GM23338 (cell line): ENCODE measurements around the gene MYLK3. TPM values are rescaled to one million over a fixed set of nuclear protein-coding genes. Genes with fewer than 3 reads are reported as not detected.

Experiments
- ATAC-seq: fragments of 200-7000 bp; cut with Tn5 transposase; 3 replicates; pipeline ENCODE4 v1.9.1; 2020
- DNase-seq: peaks from one replicate; pipeline ENCODE4 v3.0.0-alpha.2; 2015; ENCODE audit warnings: low spot score
- H2AFZ ChIP-seq: fragments of 200-600 bp; sonication (generic); 2 replicates; pipeline ENCODE4 v1.8.0; 2016; ENCODE audit warnings: antibody characterized with exemption, mild to moderate bottlenecking, moderate library complexity
- H3F3A ChIP-seq: fragments of 200-600 bp; sonication (generic); replicated peaks from 2 replicates; pipeline ENCODE4 v1.8.0; 2017; ENCODE audit warnings: antibody characterized with exemption, mixed run types, low read depth
- H3K27ac ChIP-seq: fragments of 200-600 bp; sonication (generic); 2 replicates; pipeline ENCODE4 v1.6.1; 2016; ENCODE audit warnings: low read depth
- H3K27me3 ChIP-seq: fragments of 200-600 bp; sonication (generic); 2 replicates; pipeline ENCODE4 v1.8.0; 2016; ENCODE audit warnings: mild to moderate bottlenecking, mixed run types, moderate library complexity; ENCODE audit not compliant: insufficient read depth
- H3K36me3 ChIP-seq: fragments of 200-600 bp; sonication (generic); 2 replicates; pipeline ENCODE4 v1.8.0; 2016; ENCODE audit warnings: mild to moderate bottlenecking; ENCODE audit not compliant: insufficient read depth
- H3K4me1 ChIP-seq: fragments of 200-600 bp; sonication (generic); 2 replicates; pipeline ENCODE4 v1.8.0; 2016; ENCODE audit warnings: mild to moderate bottlenecking, moderate library complexity; ENCODE audit not compliant: insufficient read depth
- H3K4me2 ChIP-seq: fragments of 200-600 bp; sonication (generic); 2 replicates; pipeline ENCODE4 v1.7.1; 2017; ENCODE audit warnings: mixed run types
- H3K4me3 ChIP-seq: fragments of 200-600 bp; sonication (generic); 2 replicates; pipeline ENCODE4 v1.6.1; 2016; ENCODE audit warnings: mixed run types
- H3K79me2 ChIP-seq: fragments of 200-600 bp; sonication (generic); replicated peaks from 2 replicates; pipeline ENCODE4 v1.8.0; 2017; ENCODE audit warnings: mild to moderate bottlenecking; ENCODE audit not compliant: insufficient read depth
- H3K9me2 ChIP-seq: fragments of 200-600 bp; sonication (generic); 2 replicates; pipeline ENCODE4 v1.8.0; 2017; ENCODE audit not compliant: insufficient read depth
- H4K20me1 ChIP-seq: fragments of 200-600 bp; sonication (generic); replicated peaks from 2 replicates; pipeline ENCODE4 v1.8.0; 2017; ENCODE audit warnings: mild to moderate bottlenecking; ENCODE audit not compliant: insufficient read depth
- H3K27ac Mint-ChIP-seq: 2 replicates; pipeline ENCODE4 v1.8.0; 2020; ENCODE audit warnings: inconsistent platforms, mild to moderate bottlenecking, moderate library complexity, mixed read lengths
- H3K27me3 Mint-ChIP-seq: 3 replicates; pipeline ENCODE4 v1.8.0; 2022; ENCODE audit warnings: low read depth, mild to moderate bottlenecking, moderate library complexity, mixed read lengths, inconsistent platforms; ENCODE audit not compliant: insufficient read depth, poor library complexity
- H3K36me3 Mint-ChIP-seq: 3 replicates; pipeline ENCODE4 v1.8.0; 2021; ENCODE audit warnings: low read depth, mild to moderate bottlenecking, inconsistent platforms, moderate library complexity, mixed read lengths
- H3K4me1 Mint-ChIP-seq: 3 replicates; pipeline ENCODE4 v1.8.0; 2020; ENCODE audit warnings: mild to moderate bottlenecking, inconsistent platforms, mixed read lengths
- H3K4me3 Mint-ChIP-seq: 3 replicates; pipeline ENCODE4 v1.8.0; 2021; ENCODE audit warnings: moderate library complexity, mild to moderate bottlenecking, inconsistent platforms, mixed read lengths
- H3K9me3 Mint-ChIP-seq: 3 replicates; pipeline ENCODE4 v1.8.0; 2020; ENCODE audit warnings: moderate library complexity, mild to moderate bottlenecking, inconsistent platforms, mixed read lengths
- CREB1 ChIP-seq: fragments of 250-450 bp; sonication (Bioruptor Pico); IDR thresholded peaks from 2 replicates; pipeline ENCODE4 v1.5.0; 2020; ENCODE audit warnings: low read depth, mild to moderate bottlenecking, moderate library complexity
- EZH2phosphoT487 ChIP-seq: fragments of 200-600 bp; sonication (generic); IDR thresholded peaks from one replicate; pipeline ENCODE4 v1.8.1; 2018; ENCODE audit warnings: antibody characterized with exemption; ENCODE audit not compliant: unreplicated experiment
- NANOG ChIP-seq: IDR thresholded peaks from 2 replicates; pipeline ENCODE4 v1.6.1; 2016; ENCODE audit warnings: antibody characterized with exemption, borderline replicate concordance
- polyA plus RNA-seq: library from polyadenylated mRNA; unstranded; fragments of >200 nt; fragmentation: Nextera tagmentation; extraction: Ambion mirVana; gene quantifications from 2 replicates; pipeline ENCODE4 v1.2.1, GENCODE V29; 2016
- total RNA-seq: library from RNA; depleted of rRNA; stranded (reverse); fragments of >200 nt; shearing (Covaris generic); gene quantifications from 2 replicates; pipeline ENCODE4 v1.2.3, GENCODE V29; 2014
- TF ChIP-seq, protein P1 (sequence below): IDR thresholded peaks from one replicate; pipeline ENCODE4 v1.6.1; 2018; ENCODE audit warnings: antibody characterized with exemption; ENCODE audit not compliant: unreplicated experiment
- TF ChIP-seq, protein P2 (sequence below), 2 experiments: fragments of 200-600 bp in 1 of 2; sonication (generic) in 1 of 2; conservative IDR thresholded peaks; 2 replicates each; pipeline versions ENCODE4 v1.5.1 to v1.6.1; 2016 to 2017; ENCODE audit warnings: antibody characterized with exemption in 2 of 2, low read depth in 2 of 2, mild to moderate bottlenecking in 2 of 2, moderate library complexity in 1 of 2
- TF ChIP-seq, protein P3 (sequence below): fragments of 250-450 bp; sonication (Bioruptor Pico); IDR thresholded peaks from 2 replicates; pipeline ENCODE4 v1.5.0; 2020; ENCODE audit warnings: mild to moderate bottlenecking, moderate library complexity
- TF ChIP-seq, protein P4 (sequence below): IDR thresholded peaks from 2 replicates; pipeline ENCODE4 v1.6.1; 2016; ENCODE audit warnings: antibody characterized with exemption

The MYLK3 gene
- total and polyA plus RNA-seq, 2 experiments from 2014 or later, result 0.18 to 0.63 TPM

DNA sequence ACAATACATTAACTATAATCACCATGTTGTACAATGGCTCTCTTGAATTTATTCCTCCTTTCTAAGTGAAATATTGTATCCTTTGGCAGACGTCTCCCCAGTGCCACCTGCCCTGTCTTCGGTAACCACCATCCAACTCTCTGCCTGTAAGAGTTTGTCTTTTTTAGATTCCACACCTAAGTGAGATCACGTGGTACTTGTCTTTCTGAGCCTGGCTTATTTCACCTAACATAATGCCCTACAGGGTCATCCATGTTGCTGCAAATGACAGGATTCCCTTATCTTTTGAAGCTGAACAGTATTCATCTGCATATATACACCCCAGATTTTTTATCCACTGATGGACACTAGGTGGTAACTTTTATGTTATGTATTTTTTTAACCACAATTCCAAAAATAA lies 34.5 kb downstream of the MYLK3 start (continued):
- TF ChIP-seq, protein P1, sequence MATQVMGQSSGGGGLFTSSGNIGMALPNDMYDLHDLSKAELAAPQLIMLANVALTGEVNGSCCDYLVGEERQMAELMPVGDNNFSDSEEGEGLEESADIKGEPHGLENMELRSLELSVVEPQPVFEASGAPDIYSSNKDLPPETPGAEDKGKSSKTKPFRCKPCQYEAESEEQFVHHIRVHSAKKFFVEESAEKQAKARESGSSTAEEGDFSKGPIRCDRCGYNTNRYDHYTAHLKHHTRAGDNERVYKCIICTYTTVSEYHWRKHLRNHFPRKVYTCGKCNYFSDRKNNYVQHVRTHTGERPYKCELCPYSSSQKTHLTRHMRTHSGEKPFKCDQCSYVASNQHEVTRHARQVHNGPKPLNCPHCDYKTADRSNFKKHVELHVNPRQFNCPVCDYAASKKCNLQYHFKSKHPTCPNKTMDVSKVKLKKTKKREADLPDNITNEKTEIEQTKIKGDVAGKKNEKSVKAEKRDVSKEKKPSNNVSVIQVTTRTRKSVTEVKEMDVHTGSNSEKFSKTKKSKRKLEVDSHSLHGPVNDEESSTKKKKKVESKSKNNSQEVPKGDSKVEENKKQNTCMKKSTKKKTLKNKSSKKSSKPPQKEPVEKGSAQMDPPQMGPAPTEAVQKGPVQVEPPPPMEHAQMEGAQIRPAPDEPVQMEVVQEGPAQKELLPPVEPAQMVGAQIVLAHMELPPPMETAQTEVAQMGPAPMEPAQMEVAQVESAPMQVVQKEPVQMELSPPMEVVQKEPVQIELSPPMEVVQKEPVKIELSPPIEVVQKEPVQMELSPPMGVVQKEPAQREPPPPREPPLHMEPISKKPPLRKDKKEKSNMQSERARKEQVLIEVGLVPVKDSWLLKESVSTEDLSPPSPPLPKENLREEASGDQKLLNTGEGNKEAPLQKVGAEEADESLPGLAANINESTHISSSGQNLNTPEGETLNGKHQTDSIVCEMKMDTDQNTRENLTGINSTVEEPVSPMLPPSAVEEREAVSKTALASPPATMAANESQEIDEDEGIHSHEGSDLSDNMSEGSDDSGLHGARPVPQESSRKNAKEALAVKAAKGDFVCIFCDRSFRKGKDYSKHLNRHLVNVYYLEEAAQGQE, result no peak
- TF ChIP-seq, protein P2, sequence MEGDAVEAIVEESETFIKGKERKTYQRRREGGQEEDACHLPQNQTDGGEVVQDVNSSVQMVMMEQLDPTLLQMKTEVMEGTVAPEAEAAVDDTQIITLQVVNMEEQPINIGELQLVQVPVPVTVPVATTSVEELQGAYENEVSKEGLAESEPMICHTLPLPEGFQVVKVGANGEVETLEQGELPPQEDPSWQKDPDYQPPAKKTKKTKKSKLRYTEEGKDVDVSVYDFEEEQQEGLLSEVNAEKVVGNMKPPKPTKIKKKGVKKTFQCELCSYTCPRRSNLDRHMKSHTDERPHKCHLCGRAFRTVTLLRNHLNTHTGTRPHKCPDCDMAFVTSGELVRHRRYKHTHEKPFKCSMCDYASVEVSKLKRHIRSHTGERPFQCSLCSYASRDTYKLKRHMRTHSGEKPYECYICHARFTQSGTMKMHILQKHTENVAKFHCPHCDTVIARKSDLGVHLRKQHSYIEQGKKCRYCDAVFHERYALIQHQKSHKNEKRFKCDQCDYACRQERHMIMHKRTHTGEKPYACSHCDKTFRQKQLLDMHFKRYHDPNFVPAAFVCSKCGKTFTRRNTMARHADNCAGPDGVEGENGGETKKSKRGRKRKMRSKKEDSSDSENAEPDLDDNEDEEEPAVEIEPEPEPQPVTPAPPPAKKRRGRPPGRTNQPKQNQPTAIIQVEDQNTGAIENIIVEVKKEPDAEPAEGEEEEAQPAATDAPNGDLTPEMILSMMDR (conservative IDR thresholded peaks at IDR 0.05; ENCODE audit: low read depth in 2 of 2), result no peak
- TF ChIP-seq CREB1 (no peak), NANOG (no peak), EZH2phosphoT487 (no peak)

DNA sequence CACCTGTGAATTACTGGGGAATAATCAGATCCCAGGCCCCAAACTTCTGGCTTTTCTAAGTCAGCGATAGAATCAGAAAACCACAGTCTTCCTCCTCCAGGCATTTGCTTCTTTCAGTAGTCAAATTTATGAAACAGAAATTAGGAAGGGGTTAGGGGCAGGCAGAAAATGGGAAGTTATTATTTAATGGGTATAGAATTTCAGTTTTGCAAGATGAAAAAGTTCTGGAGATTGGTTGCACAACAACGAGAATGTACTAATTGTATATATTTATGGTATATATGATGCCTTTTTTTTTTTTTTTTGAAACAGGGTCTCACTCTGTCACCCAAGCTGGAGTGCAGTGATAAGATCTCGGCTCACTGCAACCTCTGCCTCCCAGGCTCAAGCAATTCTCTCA lies 35.2 kb downstream of the MYLK3 start:
- TF ChIP-seq, protein P3, sequence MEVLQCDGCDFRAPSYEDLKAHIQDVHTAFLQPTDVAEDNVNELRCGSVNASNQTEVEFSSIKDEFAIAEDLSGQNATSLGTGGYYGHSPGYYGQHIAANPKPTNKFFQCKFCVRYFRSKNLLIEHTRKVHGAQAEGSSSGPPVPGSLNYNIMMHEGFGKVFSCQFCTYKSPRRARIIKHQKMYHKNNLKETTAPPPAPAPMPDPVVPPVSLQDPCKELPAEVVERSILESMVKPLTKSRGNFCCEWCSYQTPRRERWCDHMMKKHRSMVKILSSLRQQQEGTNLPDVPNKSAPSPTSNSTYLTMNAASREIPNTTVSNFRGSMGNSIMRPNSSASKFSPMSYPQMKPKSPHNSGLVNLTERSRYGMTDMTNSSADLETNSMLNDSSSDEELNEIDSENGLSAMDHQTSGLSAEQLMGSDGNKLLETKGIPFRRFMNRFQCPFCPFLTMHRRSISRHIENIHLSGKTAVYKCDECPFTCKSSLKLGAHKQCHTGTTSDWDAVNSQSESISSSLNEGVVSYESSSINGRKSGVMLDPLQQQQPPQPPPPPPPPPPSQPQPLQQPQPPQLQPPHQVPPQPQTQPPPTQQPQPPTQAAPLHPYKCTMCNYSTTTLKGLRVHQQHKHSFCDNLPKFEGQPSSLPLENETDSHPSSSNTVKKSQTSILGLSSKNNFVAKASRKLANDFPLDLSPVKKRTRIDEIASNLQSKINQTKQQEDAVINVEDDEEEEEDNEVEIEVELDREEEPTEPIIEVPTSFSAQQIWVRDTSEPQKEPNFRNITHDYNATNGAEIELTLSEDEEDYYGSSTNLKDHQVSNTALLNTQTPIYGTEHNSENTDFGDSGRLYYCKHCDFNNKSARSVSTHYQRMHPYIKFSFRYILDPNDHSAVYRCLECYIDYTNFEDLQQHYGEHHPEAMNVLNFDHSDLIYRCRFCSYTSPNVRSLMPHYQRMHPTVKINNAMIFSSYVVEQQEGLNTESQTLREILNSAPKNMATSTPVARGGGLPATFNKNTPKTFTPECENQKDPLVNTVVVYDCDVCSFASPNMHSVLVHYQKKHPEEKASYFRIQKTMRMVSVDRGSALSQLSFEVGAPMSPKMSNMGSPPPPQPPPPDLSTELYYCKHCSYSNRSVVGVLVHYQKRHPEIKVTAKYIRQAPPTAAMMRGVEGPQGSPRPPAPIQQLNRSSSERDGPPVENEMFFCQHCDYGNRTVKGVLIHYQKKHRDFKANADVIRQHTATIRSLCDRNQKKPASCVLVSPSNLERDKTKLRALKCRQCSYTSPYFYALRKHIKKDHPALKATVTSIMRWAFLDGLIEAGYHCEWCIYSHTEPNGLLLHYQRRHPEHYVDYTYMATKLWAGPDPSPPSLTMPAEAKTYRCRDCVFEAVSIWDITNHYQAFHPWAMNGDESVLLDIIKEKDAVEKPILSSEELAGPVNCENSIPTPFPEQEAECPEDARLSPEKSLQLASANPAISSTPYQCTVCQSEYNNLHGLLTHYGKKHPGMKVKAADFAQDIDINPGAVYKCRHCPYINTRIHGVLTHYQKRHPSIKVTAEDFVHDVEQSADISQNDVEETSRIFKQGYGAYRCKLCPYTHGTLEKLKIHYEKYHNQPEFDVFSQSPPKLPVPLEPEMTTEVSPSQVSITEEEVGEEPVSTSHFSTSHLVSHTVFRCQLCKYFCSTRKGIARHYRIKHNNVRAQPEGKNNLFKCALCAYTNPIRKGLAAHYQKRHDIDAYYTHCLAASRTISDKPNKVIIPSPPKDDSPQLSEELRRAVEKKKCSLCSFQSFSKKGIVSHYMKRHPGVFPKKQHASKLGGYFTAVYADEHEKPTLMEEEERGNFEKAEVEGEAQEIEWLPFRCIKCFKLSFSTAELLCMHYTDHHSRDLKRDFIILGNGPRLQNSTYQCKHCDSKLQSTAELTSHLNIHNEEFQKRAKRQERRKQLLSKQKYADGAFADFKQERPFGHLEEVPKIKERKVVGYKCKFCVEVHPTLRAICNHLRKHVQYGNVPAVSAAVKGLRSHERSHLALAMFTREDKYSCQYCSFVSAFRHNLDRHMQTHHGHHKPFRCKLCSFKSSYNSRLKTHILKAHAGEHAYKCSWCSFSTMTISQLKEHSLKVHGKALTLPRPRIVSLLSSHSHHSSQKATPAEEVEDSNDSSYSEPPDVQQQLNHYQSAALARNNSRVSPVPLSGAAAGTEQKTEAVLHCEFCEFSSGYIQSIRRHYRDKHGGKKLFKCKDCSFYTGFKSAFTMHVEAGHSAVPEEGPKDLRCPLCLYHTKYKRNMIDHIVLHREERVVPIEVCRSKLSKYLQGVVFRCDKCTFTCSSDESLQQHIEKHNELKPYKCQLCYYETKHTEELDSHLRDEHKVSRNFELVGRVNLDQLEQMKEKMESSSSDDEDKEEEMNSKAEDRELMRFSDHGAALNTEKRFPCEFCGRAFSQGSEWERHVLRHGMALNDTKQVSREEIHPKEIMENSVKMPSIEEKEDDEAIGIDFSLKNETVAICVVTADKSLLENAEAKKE (CRISPR knock-in tag), result no peak
- TF ChIP-seq, protein P1, result no peak
- TF ChIP-seq, protein P4, sequence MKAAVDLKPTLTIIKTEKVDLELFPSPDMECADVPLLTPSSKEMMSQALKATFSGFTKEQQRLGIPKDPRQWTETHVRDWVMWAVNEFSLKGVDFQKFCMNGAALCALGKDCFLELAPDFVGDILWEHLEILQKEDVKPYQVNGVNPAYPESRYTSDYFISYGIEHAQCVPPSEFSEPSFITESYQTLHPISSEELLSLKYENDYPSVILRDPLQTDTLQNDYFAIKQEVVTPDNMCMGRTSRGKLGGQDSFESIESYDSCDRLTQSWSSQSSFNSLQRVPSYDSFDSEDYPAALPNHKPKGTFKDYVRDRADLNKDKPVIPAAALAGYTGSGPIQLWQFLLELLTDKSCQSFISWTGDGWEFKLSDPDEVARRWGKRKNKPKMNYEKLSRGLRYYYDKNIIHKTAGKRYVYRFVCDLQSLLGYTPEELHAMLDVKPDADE, result no peak
- Histone ChIP-seq H3K36me3 (no peaks in the 10 kb centered on the region), H4K20me1 (no peaks in the 10 kb centered on the region), H3K9me2 (no peaks in the 10 kb centered on the region), H3K27ac (no peak overlapping the region), H3K4me3 (no peak overlapping the region), H3F3A (no peaks in the 10 kb centered on the region), H3K4me2 (no peak overlapping the region), H3K27me3 (no peaks in the 10 kb centered on the region), H3K4me1 (no peaks in the 10 kb centered on the region), H2AFZ (no peak overlapping the region), H3K79me2 (no peaks in the 10 kb centered on the region)
- H3K4me1 Mint-ChIP-seq, result no peaks in the 10 kb centered on the region
- ATAC-seq, result no peak
- H3K27ac Mint-ChIP-seq, result no peak overlapping the region
- H3K36me3 Mint-ChIP-seq, result no peaks in the 10 kb centered on the region
- DNase-seq, result no peak
- H3K9me3 Mint-ChIP-seq, result no peaks in the 10 kb centered on the region
- peaks cover 7% of the 10 kb centered on the region for H3K27me3 Mint-ChIP-seq
- H3K4me3 Mint-ChIP-seq, result no peak overlapping the region
